C4-2B (cell line): ENCODE data around the gene DGKD.

Experiments used
- H3K27ac ChIP-seq: fragments of 450-650 bp; 2 replicates; pipeline ENCODE4 v1.5.1; 2017
- CTCF ChIP-seq: fragments of 450-650 bp; conservative IDR thresholded peaks from 2 replicates; pipeline ENCODE4 v1.5.1; 2017; ENCODE audit warnings: mild to moderate bottlenecking
- ZFX ChIP-seq: fragments of 450-650 bp; IDR thresholded peaks from 2 replicates; pipeline ENCODE4 v1.6.1; 2017

The DGKD gene

GRCh38 chr2:233413559-233414272 is 59.4 kb downstream of the DGKD start:
- H3K27ac ChIP-seq, result no peak overlapping the region
- TF ChIP-seq ZFX (no peak), CTCF (no peak)

GRCh38 chr2:233414273-233414654 is 60.0 kb downstream of the DGKD start:
- H3K27ac ChIP-seq, result no peak overlapping the region
- no peak for TF ChIP-seq ZFX
- TF ChIP-seq CTCF, result no peak

GRCh38 chr2:233414777-233415570 is 60.7 kb downstream of the DGKD start:
- TF ChIP-seq ZFX (no peak), CTCF (no peak)
- H3K27ac ChIP-seq, result no peak overlapping the region

GRCh38 chr2:233416199-233416598 is 61.9 kb downstream of the DGKD start:
- H3K27ac ChIP-seq, result no peak overlapping the region
- no peak for TF ChIP-seq ZFX
- no peak for TF ChIP-seq CTCF

- H3K27ac ChIP-seq, result no peak overlapping the region
- TF ChIP-seq CTCF (no peak), ZFX (no peak)
Observed at GRCh38 chr2:233416706-233417105, 62.4 kb downstream of the DGKD start.

- TF ChIP-seq ZFX, result no peak
- H3K27ac ChIP-seq, result no peak overlapping the region
Observed at GRCh38 chr2:233417282-233417681, 63.0 kb downstream of the DGKD start.

- TF ChIP-seq ZFX, result no peak
- no peak for TF ChIP-seq CTCF
Observed at GRCh38 chr2:233418052-233418760, 63.9 kb downstream of the DGKD start.

More at GRCh38 chr2:233418052-233418760, 63.9 kb downstream of the DGKD start:
- H3K27ac ChIP-seq, result no peak overlapping the region
